C1 segment of cervical spinal cord (tissue), 14 donors: ENCODE data around the gene PDE1C.

ENCODE experiments used
- DNase-seq, 14 donors: peaks; one replicate each; lab custom pipeline; 2025; lab: John Stamatoyannopoulos, UW

The PDE1C gene

GRCh38 chr7:31896925-31897324 lies 173.3 kb downstream of the PDE1C start:
- DNase-seq: no peak

- DNase-seq: no peak
Measured at GRCh38 chr7:31894308-31894707, 175.9 kb downstream of the PDE1C start.

- no peak for DNase-seq
Measured at GRCh38 chr7:31893365-31893764, 176.8 kb downstream of the PDE1C start.

- no peak for DNase-seq
Measured at GRCh38 chr7:31892099-31892829, 177.9 kb downstream of the PDE1C start.

- DNase-seq: no peak
Measured at GRCh38 chr7:31890766-31891165, 179.4 kb downstream of the PDE1C start.

GRCh38 chr7:31890198-31890597 lies 180.0 kb downstream of the PDE1C start:
- DNase-seq: peak in 1 of 14 donors; percentile 22

GRCh38 chr7:31887006-31887405 lies 183.2 kb downstream of the PDE1C start:
- DNase-seq: no peak

GRCh38 chr7:31885171-31885570 lies 185.0 kb downstream of the PDE1C start:
- no peak for DNase-seq

GRCh38 chr7:31883761-31884164 lies 186.4 kb downstream of the PDE1C start:
- peak in 10 of 14 donors; percentile 8 to 54 (median 42) for DNase-seq

- peak in 7 of 14 donors; percentile 8 to 46 (median 23) for DNase-seq
Measured at GRCh38 chr7:31882187-31882586, 188.0 kb downstream of the PDE1C start.

- DNase-seq: no peak
Measured at GRCh38 chr7:31878875-31879274, 191.3 kb downstream of the PDE1C start.

- DNase-seq: no peak
Measured at GRCh38 chr7:31875424-31875823, 194.8 kb downstream of the PDE1C start.

- DNase-seq: no peak
Measured at GRCh38 chr7:31874631-31875386, 195.4 kb downstream of the PDE1C start.

GRCh38 chr7:31873816-31874597 lies 196.2 kb downstream of the PDE1C start:
- DNase-seq: no peak

- DNase-seq: no peak
Measured at GRCh38 chr7:31872545-31873370, 197.4 kb downstream of the PDE1C start.

GRCh38 chr7:31864646-31865045 lies 205.6 kb downstream of the PDE1C start:
- no peak for DNase-seq

GRCh38 chr7:31860925-31861324 lies 209.3 kb downstream of the PDE1C start:
- DNase-seq: no peak

- no peak for DNase-seq
Measured at GRCh38 chr7:31858055-31858454, 212.2 kb downstream of the PDE1C start.

- no peak for DNase-seq
Measured at GRCh38 chr7:31857172-31857571, 213.0 kb downstream of the PDE1C start.

- DNase-seq: no peak
Measured at GRCh38 chr7:31856337-31856736, 213.9 kb downstream of the PDE1C start.

GRCh38 chr7:31855530-31855929 lies 214.7 kb downstream of the PDE1C start:
- DNase-seq: no peak
